TTC549 (cell line): ENCODE data around the gene SGK1.
"Not testable (repeated sequence)": the region's sequence is repeated elsewhere in the genome, so short reads cannot be mapped to it uniquely, and the experiment has no call there.

ENCODE experiments used
- FAIRE-seq: peaks from 2 replicates; lab custom pipeline; 2012; peaks lifted over from hg19 to GRCh38; lab: Jason Lieb, UNC

The SGK1 gene

GRCh38 chr6:134250776-134251175, 67.1 kb downstream of the SGK1 start:
- FAIRE-seq, result no peak

- FAIRE-seq, result no peak
Observed at GRCh38 chr6:134249759-134250602, 67.9 kb downstream of the SGK1 start.

GRCh38 chr6:134249239-134249758, 68.6 kb downstream of the SGK1 start:
- no peak for FAIRE-seq

GRCh38 chr6:134247844-134248580, 69.9 kb downstream of the SGK1 start:
- FAIRE-seq, result no peak

- no peak for FAIRE-seq
Observed at GRCh38 chr6:134247231-134247833, 70.6 kb downstream of the SGK1 start.

- FAIRE-seq, result no peak
Observed at GRCh38 chr6:134245706-134246105, 72.2 kb downstream of the SGK1 start.

- FAIRE-seq, result no peak
Observed at GRCh38 chr6:134245041-134245440, 72.9 kb downstream of the SGK1 start.

- no peak for FAIRE-seq
Observed at GRCh38 chr6:134240665-134241431, 77.1 kb downstream of the SGK1 start.

GRCh38 chr6:134238960-134239795, 78.7 kb downstream of the SGK1 start:
- FAIRE-seq, result no peak

GRCh38 chr6:134238006-134238405, 79.9 kb downstream of the SGK1 start:
- no peak for FAIRE-seq

GRCh38 chr6:134235937-134236751, 81.8 kb downstream of the SGK1 start:
- no peak for FAIRE-seq

GRCh38 chr6:134235334-134235733, 82.6 kb downstream of the SGK1 start:
- FAIRE-seq, result not testable (repeated sequence)

- FAIRE-seq, result no peak
Observed at GRCh38 chr6:134233180-134233955, 84.5 kb downstream of the SGK1 start.

GRCh38 chr6:134230940-134231339, 87.0 kb downstream of the SGK1 start:
- FAIRE-seq, result no peak

GRCh38 chr6:134230087-134230700, 87.7 kb downstream of the SGK1 start:
- FAIRE-seq, result no peak

GRCh38 chr6:134229520-134229919, 88.4 kb downstream of the SGK1 start:
- no peak for FAIRE-seq

- FAIRE-seq, result no peak
Observed at GRCh38 chr6:134223796-134224420, 94.0 kb downstream of the SGK1 start.

GRCh38 chr6:134221250-134221649, 96.7 kb downstream of the SGK1 start:
- FAIRE-seq, result no peak

- no peak for FAIRE-seq
Observed at GRCh38 chr6:134217798-134218140, 100.1 kb downstream of the SGK1 start.
